SH-SY5Y (cell line): ENCODE measurements around the gene PDK4.

Experiments
- GATA2 ChIP-seq: IDR thresholded peaks from 2 replicates; pipeline ENCODE4 v1.6.1; 2011; ENCODE audit warnings: mild to moderate bottlenecking, low read depth, low read length
- GATA3 ChIP-seq: IDR thresholded peaks from 2 replicates; pipeline ENCODE4 v1.6.1; 2011; ENCODE audit warnings: low read depth, mild to moderate bottlenecking, low read length, moderate library complexity

- no peak for TF ChIP-seq GATA2
- TF ChIP-seq GATA3: no peak
Measured at GRCh38 chr7:95583834-95584621, 12.3 kb downstream of the PDK4 start.
